ENCODE measurements around the gene GSTO2. TPM values are rescaled to one million over a fixed set of nuclear protein-coding genes. Genes with fewer than 3 reads are reported as not detected.

The GSTO2 gene
- total RNA-seq, 1 donor from 2014 or later = 2.8 TPM

GRCh38 chr10:104349623-104350126, 80.7 kb downstream of the GSTO2 start:
- no peak for DNase-seq (ENCODE audit: extremely low spot score, unreplicated experiment)
- Mint-ChIP-seq H3K27me3 (peaks cover 17% of the 10 kb centered on the region), H3K4me1 (ENCODE audit: unreplicated experiment) (peaks cover 3% of the 10 kb centered on the region), H3K9me3 (peaks cover 5% of the 10 kb centered on the region), H3K27ac (no peak overlapping the region), H3K36me3 (no peaks in the 10 kb centered on the region), H3K4me3 (no peak overlapping the region)
- TF ChIP-seq CTCF (conservative IDR thresholded peaks at IDR 0.05) = no peak

- no peak overlapping the region for H3K4me3 Mint-ChIP-seq
- peaks cover 17% of the 10 kb centered on the region for H3K27me3 Mint-ChIP-seq
- DNase-seq (ENCODE audit: extremely low spot score, unreplicated experiment) = no peak
- peaks cover 5% of the 10 kb centered on the region for H3K9me3 Mint-ChIP-seq
- peaks cover 3% of the 10 kb centered on the region for H3K4me1 Mint-ChIP-seq (ENCODE audit: unreplicated experiment)
- no peaks in the 10 kb centered on the region for H3K36me3 Mint-ChIP-seq
- peak; percentile 73 for TF ChIP-seq CTCF (conservative IDR thresholded peaks at IDR 0.05)
- H3K27ac Mint-ChIP-seq = no peak overlapping the region
Observed at GRCh38 chr10:104350127-104350635, 81.2 kb downstream of the GSTO2 start.

- DNase-seq (ENCODE audit: extremely low spot score, unreplicated experiment) = no peak
- Mint-ChIP-seq H3K36me3 (no peaks in the 10 kb centered on the region), H3K9me3 (peaks cover 5% of the 10 kb centered on the region), H3K27ac (peak overlapping the region; percentile 33), H3K4me3 (no peak overlapping the region), H3K4me1 (ENCODE audit: unreplicated experiment) (peaks cover 3% of the 10 kb centered on the region), H3K27me3 (peaks cover 17% of the 10 kb centered on the region)
- no peak for TF ChIP-seq CTCF (conservative IDR thresholded peaks at IDR 0.05)
Observed at GRCh38 chr10:104351061-104351702, 82.2 kb downstream of the GSTO2 start.

GRCh38 chr10:104351919-104352318, 82.9 kb downstream of the GSTO2 start:
- Mint-ChIP-seq H3K4me1 (ENCODE audit: unreplicated experiment) (peaks cover 3% of the 10 kb centered on the region), H3K9me3 (peaks cover 5% of the 10 kb centered on the region), H3K36me3 (no peaks in the 10 kb centered on the region), H3K4me3 (no peak overlapping the region), H3K27me3 (peaks cover 17% of the 10 kb centered on the region), H3K27ac (no peak overlapping the region)
- no peak for DNase-seq (ENCODE audit: extremely low spot score, unreplicated experiment)
- TF ChIP-seq CTCF (conservative IDR thresholded peaks at IDR 0.05) = no peak

GRCh38 chr10:104353325-104354048, 84.5 kb downstream of the GSTO2 start, which contains the start of gene CFAP58:
TSS of gene CFAP58 (plus strand) at chr10:104353833. CDS start at chr10:104353898, 65 bp downstream.
- H3K27me3 Mint-ChIP-seq = peaks cover 17% of the 10 kb centered on the region
- no peak within 1 kb of the TSS for H3K4me3 Mint-ChIP-seq
- H3K27ac Mint-ChIP-seq = no peak within 1 kb of the TSS
- H3K36me3 Mint-ChIP-seq = no peaks in the 10 kb centered on the region
- peaks cover 3% of the 10 kb centered on the region for H3K4me1 Mint-ChIP-seq (ENCODE audit: unreplicated experiment)
- H3K9me3 Mint-ChIP-seq = peaks cover 5% of the 10 kb centered on the region
- DNase-seq (ENCODE audit: extremely low spot score, unreplicated experiment) = peak; percentile 88
- TF ChIP-seq CTCF (conservative IDR thresholded peaks at IDR 0.05) = peak; percentile 79

Small RNA genes within 50 kb of the gene (microRNA-seq; reads per million reads assigned to microRNA genes)
- 0.83 reads per million for gene MIR4482

Other genes starting within 250 kb of the GSTO2 start
- 14.5 and 94.1 TPM in 2 replicates for gene COL17A1, start 183.3 kb upstream of the GSTO2 start, total RNA-seq (ENCODE audit: low replicate concordance)
- 9.1 and 11.6 TPM in 2 replicates for gene SFR1, start 147.0 kb upstream of the GSTO2 start, total RNA-seq (ENCODE audit: low replicate concordance)
- gene CFAP43, start 36.8 kb upstream of the GSTO2 start, total RNA-seq (ENCODE audit: low replicate concordance) = 1.6 and 7.6 TPM in 2 replicates
- gene GSTO1, start 14.3 kb upstream of the GSTO2 start, total RNA-seq (ENCODE audit: low replicate concordance) = 74.1 and 79.2 TPM in 2 replicates
- 8.5 and 19.9 TPM in 2 replicates for gene ITPRIP, start 69.3 kb downstream of the GSTO2 start, total RNA-seq (ENCODE audit: low replicate concordance)
- gene CFAP58, start 84.6 kb downstream of the GSTO2 start, total RNA-seq (ENCODE audit: low replicate concordance) = 0.24 and 0.34 TPM in 2 replicates

Data from type B pancreatic cell (in vitro differentiated cells).